Muscle of arm (tissue), 12 donors: Measurements from ENCODE around the gene SH3PXD2A. TPM values are rescaled to one million over a fixed set of nuclear protein-coding genes. Genes with fewer than 3 reads are reported as not detected.
A peak's percentile ranks its signal among the peaks of the same experiment; 100 is the strongest.

Experiments used
- DNase-seq: peaks from one replicate; pipeline ENCODE4 v3.0.0-alpha.2; 2013
- polyA plus RNA-seq, 12 donors: library from polyadenylated mRNA; unstranded; fragments of 120-200 nt; gene quantifications; one replicate each; pipeline ENCODE4 v1.2.1, GENCODE V29; 2013; ENCODE audit not compliant: insufficient read length in 12 of 12

The SH3PXD2A gene
- polyA plus RNA-seq, 12 donors, result 67.6 to 154 (median 81.6) TPM

- no peak for DNase-seq
These were observed 130.6 kb downstream of the SH3PXD2A start for GRCh38 chr10:103724771-103725170.

GRCh38 chr10:103724074-103724473, 131.3 kb downstream of the SH3PXD2A start:
- DNase-seq, result no peak

GRCh38 chr10:103723557-103723956, 131.8 kb downstream of the SH3PXD2A start:
- DNase-seq, result no peak

- DNase-seq, result no peak
These were observed 132.7 kb downstream of the SH3PXD2A start for GRCh38 chr10:103722632-103723031.

- DNase-seq, result no peak
These were observed 134.4 kb downstream of the SH3PXD2A start for GRCh38 chr10:103720964-103721335.

GRCh38 chr10:103720328-103720963, 134.9 kb downstream of the SH3PXD2A start:
- DNase-seq, result no peak

GRCh38 chr10:103719036-103719435, 136.3 kb downstream of the SH3PXD2A start:
- DNase-seq, result no peak

GRCh38 chr10:103718247-103718620, 137.1 kb downstream of the SH3PXD2A start:
- DNase-seq, result no peak

GRCh38 chr10:103717341-103718246, 137.8 kb downstream of the SH3PXD2A start:
- no peak for DNase-seq

GRCh38 chr10:103716206-103717160, 138.9 kb downstream of the SH3PXD2A start:
- no peak for DNase-seq

- no peak for DNase-seq
These were observed 139.9 kb downstream of the SH3PXD2A start for GRCh38 chr10:103715430-103715829.

GRCh38 chr10:103714232-103714891, 141.0 kb downstream of the SH3PXD2A start:
- no peak for DNase-seq

- no peak for DNase-seq
These were observed 141.7 kb downstream of the SH3PXD2A start for GRCh38 chr10:103713676-103714075.

GRCh38 chr10:103712898-103713498, 142.4 kb downstream of the SH3PXD2A start:
- peak; percentile 86 for DNase-seq

- DNase-seq, result no peak
These were observed 143.2 kb downstream of the SH3PXD2A start for GRCh38 chr10:103712146-103712545.

GRCh38 chr10:103711351-103711994, 143.9 kb downstream of the SH3PXD2A start:
- DNase-seq, result no peak

- no peak for DNase-seq
These were observed 144.9 kb downstream of the SH3PXD2A start for GRCh38 chr10:103710490-103710889.

GRCh38 chr10:103709341-103709920, 145.9 kb downstream of the SH3PXD2A start:
- no peak for DNase-seq

- no peak for DNase-seq
These were observed 146.6 kb downstream of the SH3PXD2A start for GRCh38 chr10:103708627-103709288.
